ENCODE measurements around the gene ZDHHC14.

Gene ZDHHC14

GRCh38 chr6:157659536-157660271 is 278.7 kb downstream of the ZDHHC14 start:
- DNase-seq (ENCODE audit: low read depth in 4 of 4, low spot score in 1 of 4), result no peak

- no peak for DNase-seq (ENCODE audit: low read depth in 4 of 4, low spot score in 1 of 4)
Measured at GRCh38 chr6:157660414-157660813, 279.4 kb downstream of the ZDHHC14 start.

- DNase-seq (ENCODE audit: low read depth in 4 of 4, low spot score in 1 of 4), result no peak
Measured at GRCh38 chr6:157661652-157662051, 280.7 kb downstream of the ZDHHC14 start.

- DNase-seq (ENCODE audit: low read depth in 4 of 4, low spot score in 1 of 4), result no peak
Measured at GRCh38 chr6:157663261-157663660, 282.3 kb downstream of the ZDHHC14 start.

GRCh38 chr6:157665180-157665579 is 284.2 kb downstream of the ZDHHC14 start:
- no peak for DNase-seq (ENCODE audit: low read depth in 4 of 4, low spot score in 1 of 4)

- no peak for DNase-seq (ENCODE audit: low read depth in 4 of 4, low spot score in 1 of 4)
Measured at GRCh38 chr6:157666729-157667128, 285.7 kb downstream of the ZDHHC14 start.

GRCh38 chr6:157667211-157668008 is 286.4 kb downstream of the ZDHHC14 start:
- DNase-seq (ENCODE audit: low read depth in 4 of 4, low spot score in 1 of 4), result peak; percentile 32 to 41 (median 33)

- no peak for DNase-seq (ENCODE audit: low read depth in 4 of 4, low spot score in 1 of 4)
Measured at GRCh38 chr6:157668009-157668401, 287.0 kb downstream of the ZDHHC14 start.

GRCh38 chr6:157668713-157669112 is 287.7 kb downstream of the ZDHHC14 start:
- DNase-seq (ENCODE audit: low read depth in 4 of 4, low spot score in 1 of 4), result no peak

- DNase-seq (ENCODE audit: low read depth in 4 of 4, low spot score in 1 of 4), result no peak
Measured at GRCh38 chr6:157669323-157669722, 288.3 kb downstream of the ZDHHC14 start.

GRCh38 chr6:157669747-157670216 is 288.8 kb downstream of the ZDHHC14 start:
- no peak for DNase-seq (ENCODE audit: low read depth in 4 of 4, low spot score in 1 of 4)

- no peak for DNase-seq (ENCODE audit: low read depth in 4 of 4, low spot score in 1 of 4)
Measured at GRCh38 chr6:157670466-157671186, 289.6 kb downstream of the ZDHHC14 start.

- no peak for DNase-seq (ENCODE audit: low read depth in 4 of 4, low spot score in 1 of 4)
Measured at GRCh38 chr6:157672726-157673412, 291.9 kb downstream of the ZDHHC14 start.

- DNase-seq (ENCODE audit: low read depth in 4 of 4, low spot score in 1 of 4), result no peak
Measured at GRCh38 chr6:157673596-157673995, 292.6 kb downstream of the ZDHHC14 start.

GRCh38 chr6:157674061-157674460 is 293.1 kb downstream of the ZDHHC14 start:
- no peak for DNase-seq (ENCODE audit: low read depth in 4 of 4, low spot score in 1 of 4)

- no peak for DNase-seq (ENCODE audit: low read depth in 4 of 4, low spot score in 1 of 4)
Measured at GRCh38 chr6:157675831-157676230, 294.8 kb downstream of the ZDHHC14 start.

- DNase-seq (ENCODE audit: low read depth in 4 of 4, low spot score in 1 of 4), result no peak
Measured at GRCh38 chr6:157676241-157676640, 295.3 kb downstream of the ZDHHC14 start.

GRCh38 chr6:157677235-157677634 is 296.2 kb downstream of the ZDHHC14 start:
- DNase-seq (ENCODE audit: low read depth in 4 of 4, low spot score in 1 of 4), result no peak

GRCh38 chr6:157679605-157680580 is 298.9 kb downstream of the ZDHHC14 start:
- DNase-seq (ENCODE audit: low read depth in 4 of 4, low spot score in 1 of 4), result no peak

All from stimulated activated CD4-positive, alpha-beta T cell treated with anti-CD3 and anti-CD28 coated beads, Interleukin-1b, Interleukin-23, amount 100 ng/mL, for 24 hours (primary cell).